Neural crest cell (in vitro differentiated cells): ENCODE results near the gene ELMOD3. TPM values are rescaled to one million over a fixed set of nuclear protein-coding genes. Genes with fewer than 3 reads are reported as not detected.
A peak's percentile ranks its signal among the peaks of the same experiment; 100 is the strongest.

Source experiments
- DNase-seq: peaks from one replicate; pipeline ENCODE4 v3.0.0; 2021; ENCODE audit warnings: low read depth, mixed read lengths, low spot score
- H3K27ac Mint-ChIP-seq: one replicate; pipeline ENCODE4 v1.8.0; 2021; ENCODE audit warnings: mild to moderate bottlenecking, mixed read lengths; ENCODE audit not compliant: unreplicated experiment
- H3K27me3 Mint-ChIP-seq: 2 replicates; pipeline ENCODE4 v1.8.0; 2021; ENCODE audit warnings: low read depth, mild to moderate bottlenecking, mixed read lengths
- H3K36me3 Mint-ChIP-seq: 2 replicates; pipeline ENCODE4 v1.8.0; 2021; ENCODE audit warnings: low read depth, mild to moderate bottlenecking, mixed read lengths
- H3K4me1 Mint-ChIP-seq: 2 replicates; pipeline ENCODE4 v1.8.0; 2021; ENCODE audit warnings: mixed read lengths
- H3K4me3 Mint-ChIP-seq: one replicate; pipeline ENCODE4 v1.8.0; 2021; ENCODE audit warnings: mild to moderate bottlenecking, mixed read lengths
- H3K9me3 Mint-ChIP-seq: 2 replicates; pipeline ENCODE4 v1.8.0; 2021; ENCODE audit warnings: mixed read lengths
- total RNA-seq: library from RNA; stranded (reverse); gene quantifications from 2 replicates; pipeline ENCODE4 v1.2.1, GENCODE V29; 2021
- TF ChIP-seq, protein P1 (sequence below): fragments of 200-600 bp; sonication (generic); conservative IDR thresholded peaks from 2 replicates; pipeline ENCODE4 v1.5.0; 2021; ENCODE audit warnings: antibody characterized with exemption, mild to moderate bottlenecking

ELMOD3 gene
- total RNA-seq, 1 donor from 2014 or later = 25.9 TPM

GRCh38 chr2:85423525-85423924 is 69.0 kb downstream of the ELMOD3 start:
- H3K4me1 Mint-ChIP-seq = peaks cover 24% of the 10 kb centered on the region
- H3K4me3 Mint-ChIP-seq = no peak overlapping the region
- H3K27me3 Mint-ChIP-seq = no peaks in the 10 kb centered on the region
- DNase-seq = no peak
- TF ChIP-seq, protein P1, sequence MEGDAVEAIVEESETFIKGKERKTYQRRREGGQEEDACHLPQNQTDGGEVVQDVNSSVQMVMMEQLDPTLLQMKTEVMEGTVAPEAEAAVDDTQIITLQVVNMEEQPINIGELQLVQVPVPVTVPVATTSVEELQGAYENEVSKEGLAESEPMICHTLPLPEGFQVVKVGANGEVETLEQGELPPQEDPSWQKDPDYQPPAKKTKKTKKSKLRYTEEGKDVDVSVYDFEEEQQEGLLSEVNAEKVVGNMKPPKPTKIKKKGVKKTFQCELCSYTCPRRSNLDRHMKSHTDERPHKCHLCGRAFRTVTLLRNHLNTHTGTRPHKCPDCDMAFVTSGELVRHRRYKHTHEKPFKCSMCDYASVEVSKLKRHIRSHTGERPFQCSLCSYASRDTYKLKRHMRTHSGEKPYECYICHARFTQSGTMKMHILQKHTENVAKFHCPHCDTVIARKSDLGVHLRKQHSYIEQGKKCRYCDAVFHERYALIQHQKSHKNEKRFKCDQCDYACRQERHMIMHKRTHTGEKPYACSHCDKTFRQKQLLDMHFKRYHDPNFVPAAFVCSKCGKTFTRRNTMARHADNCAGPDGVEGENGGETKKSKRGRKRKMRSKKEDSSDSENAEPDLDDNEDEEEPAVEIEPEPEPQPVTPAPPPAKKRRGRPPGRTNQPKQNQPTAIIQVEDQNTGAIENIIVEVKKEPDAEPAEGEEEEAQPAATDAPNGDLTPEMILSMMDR = no peak
- no peaks in the 10 kb centered on the region for H3K9me3 Mint-ChIP-seq
- no peak overlapping the region for H3K27ac Mint-ChIP-seq
- H3K36me3 Mint-ChIP-seq = no peaks in the 10 kb centered on the region

GRCh38 chr2:85425588-85425987 is 71.0 kb downstream of the ELMOD3 start:
- H3K4me1 Mint-ChIP-seq = peaks cover 16% of the 10 kb centered on the region
- H3K27me3 Mint-ChIP-seq = no peaks in the 10 kb centered on the region
- no peak overlapping the region for H3K27ac Mint-ChIP-seq
- H3K4me3 Mint-ChIP-seq = no peak overlapping the region
- H3K36me3 Mint-ChIP-seq = no peaks in the 10 kb centered on the region
- H3K9me3 Mint-ChIP-seq = no peaks in the 10 kb centered on the region
- DNase-seq = no peak
- TF ChIP-seq, protein P1 = no peak

- Mint-ChIP-seq H3K36me3 (no peaks in the 10 kb centered on the region), H3K4me3 (no peak overlapping the region), H3K4me1 (peaks cover 21% of the 10 kb centered on the region), H3K27ac (peak overlapping the region; percentile 62), H3K9me3 (no peaks in the 10 kb centered on the region), H3K27me3 (no peaks in the 10 kb centered on the region)
- no peak for DNase-seq
- TF ChIP-seq, protein P1 = no peak
Measured at GRCh38 chr2:85427300-85427835, 72.8 kb downstream of the ELMOD3 start.

DNA sequence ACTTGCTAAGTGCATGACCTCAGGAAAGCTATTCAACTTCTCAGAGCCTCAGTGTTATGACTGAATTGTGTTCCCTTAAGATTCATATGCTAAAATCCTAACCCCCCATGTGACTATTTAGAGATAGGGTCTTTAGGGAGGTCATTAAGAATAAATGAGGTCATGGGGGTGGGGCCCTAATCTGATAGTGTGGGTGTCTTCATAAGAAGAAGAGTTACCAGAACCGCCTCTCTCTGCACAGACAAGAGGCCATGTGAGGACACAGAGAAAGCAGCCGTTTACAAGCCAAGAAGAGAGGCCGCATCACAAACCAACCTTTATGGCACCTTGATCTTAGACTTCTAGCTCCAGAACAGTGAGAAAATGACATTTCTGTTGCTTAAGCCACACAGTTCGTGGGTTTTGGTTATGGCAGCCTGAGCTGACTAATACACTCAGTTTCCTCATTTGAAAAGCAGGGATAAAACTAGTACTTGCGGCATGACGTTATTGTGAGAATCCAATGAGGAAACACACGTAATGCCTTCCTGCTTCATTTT is 73.8 kb downstream of the ELMOD3 start:
- Mint-ChIP-seq H3K27ac (no peak overlapping the region), H3K27me3 (no peaks in the 10 kb centered on the region), H3K9me3 (no peaks in the 10 kb centered on the region), H3K4me1 (peaks cover 21% of the 10 kb centered on the region), H3K4me3 (no peak overlapping the region), H3K36me3 (no peaks in the 10 kb centered on the region)
- no peak for DNase-seq
- TF ChIP-seq, protein P1 = no peak

- TF ChIP-seq, protein P1 = no peak
- H3K4me3 Mint-ChIP-seq = peak overlapping the region; percentile 4
- no peak overlapping the region for H3K27ac Mint-ChIP-seq
- H3K36me3 Mint-ChIP-seq = no peaks in the 10 kb centered on the region
- H3K9me3 Mint-ChIP-seq = no peaks in the 10 kb centered on the region
- H3K27me3 Mint-ChIP-seq = no peaks in the 10 kb centered on the region
- no peak for DNase-seq
- H3K4me1 Mint-ChIP-seq = peaks cover 21% of the 10 kb centered on the region
Measured at GRCh38 chr2:85429213-85429923, 74.8 kb downstream of the ELMOD3 start.
